Frontal cortex (tissue), 4 donors: ENCODE measurements around the gene SNRPB. TPM values are rescaled to one million over a fixed set of nuclear protein-coding genes. Genes with fewer than 3 reads are reported as not detected.
"Not testable (repeated sequence)": the region's sequence is repeated elsewhere in the genome, so short reads cannot be mapped to it uniquely, and the experiment has no call there.

Source experiments
- DNase-seq, 2 donors: peaks; one replicate each; pipeline ENCODE4 v3.0.0; 2012; ENCODE audit warnings: low spot score in 2 of 2
- FAIRE-seq: peaks from 2 replicates; lab custom pipeline; 2012; peaks lifted over from hg19 to GRCh38; lab: Jason Lieb, UNC
- total RNA-seq: library from RNA; depleted of rRNA; stranded (reverse); fragments of >200 nt; gene quantifications from one replicate; pipeline ENCODE4 v1.2.3, GENCODE V29; 2014
- donor health status: control.
- donor health status: control.
- donor health status: control.

SNRPB gene
- 59.1 TPM for total RNA-seq

- DNase-seq: peak; percentile 82 to 95
- peak; percentile 66 for FAIRE-seq
Observed at GRCh38 chr20:2470423-2471193, at the start of gene SNRPB. Gene SNRPB (minus strand): TSS chr20:2470789. CDS start chr20:2470690, 99 bp downstream.

- FAIRE-seq: no peak
- DNase-seq: no peak
Observed at GRCh38 chr20:2519115-2519809, 48.7 kb upstream of the SNRPB start.

GRCh38 chr20:2518558-2518957 is 48.0 kb upstream of the SNRPB start:
- DNase-seq (no peak), FAIRE-seq (no peak)

GRCh38 chr20:2518096-2518495 is 47.5 kb upstream of the SNRPB start:
- DNase-seq: no peak

GRCh38 chr20:2516399-2516798 is 45.8 kb upstream of the SNRPB start:
- FAIRE-seq: no peak

More at GRCh38 chr20:2518096-2518495, 47.5 kb upstream of the SNRPB start:
- no peak for FAIRE-seq

GRCh38 chr20:2515203-2515602 is 44.6 kb upstream of the SNRPB start:
- DNase-seq: no peak
- FAIRE-seq: no peak

More at GRCh38 chr20:2516399-2516798, 45.8 kb upstream of the SNRPB start:
- no peak for DNase-seq

- no peak for FAIRE-seq
- no peak for DNase-seq
Observed at GRCh38 chr20:2509794-2510193, 39.2 kb upstream of the SNRPB start.

GRCh38 chr20:2509468-2509781 is 38.8 kb upstream of the SNRPB start:
- DNase-seq (no peak), FAIRE-seq (no peak)

- FAIRE-seq (no peak), DNase-seq (peak; percentile 72 to 88)
Observed at GRCh38 chr20:2508631-2509467, 38.3 kb upstream of the SNRPB start, which contains the start of gene ZNF343. Gene ZNF343 (minus strand): TSS chr20:2508915. CDS start chr20:2493895, 15,020 bp downstream.

- DNase-seq (peak in 1 of 2 donors; percentile 32), FAIRE-seq (no peak)
Observed at GRCh38 chr20:2507875-2508630, 37.5 kb upstream of the SNRPB start.

GRCh38 chr20:2507464-2507863 is 36.9 kb upstream of the SNRPB start:
- DNase-seq (no peak), FAIRE-seq (no peak)

GRCh38 chr20:2506426-2506825 is 35.8 kb upstream of the SNRPB start:
- FAIRE-seq, DNase-seq: not testable (repeated sequence)

GRCh38 chr20:2504803-2505202 is 34.2 kb upstream of the SNRPB start:
- DNase-seq, FAIRE-seq: not testable (repeated sequence)

- FAIRE-seq: not testable (repeated sequence)
Observed at GRCh38 chr20:2502808-2503384, 32.3 kb upstream of the SNRPB start.

GRCh38 chr20:2485661-2486060 is 15.1 kb upstream of the SNRPB start:
- no peak for FAIRE-seq
- DNase-seq: no peak

More at GRCh38 chr20:2502808-2503384, 32.3 kb upstream of the SNRPB start:
- DNase-seq: not testable (repeated sequence)

- no peak for FAIRE-seq
Observed at GRCh38 chr20:2485080-2485479, 14.5 kb upstream of the SNRPB start.

GRCh38 chr20:2483504-2483903 is 12.9 kb upstream of the SNRPB start:
- DNase-seq (no peak), FAIRE-seq (no peak)

More at GRCh38 chr20:2485080-2485479, 14.5 kb upstream of the SNRPB start:
- DNase-seq: no peak

GRCh38 chr20:2480381-2480780 is 9.8 kb upstream of the SNRPB start:
- FAIRE-seq (no peak), DNase-seq (no peak)
